ENCODE measurements around the gene CHST11.
"Not testable (repeated sequence)": the region's sequence is repeated elsewhere in the genome, so short reads cannot be mapped to it uniquely, and the experiment has no call there.

The CHST11 gene

GRCh38 chr12:104603545-104603973, 146.8 kb downstream of the CHST11 start:
- DNase-seq (ENCODE audit: low read depth, low spot score) = no peak

- peak; percentile 67 for DNase-seq (ENCODE audit: low read depth, low spot score)
Measured at GRCh38 chr12:104604070-104604994, 147.6 kb downstream of the CHST11 start.

GRCh38 chr12:104604995-104605675, 148.4 kb downstream of the CHST11 start:
- DNase-seq (ENCODE audit: low read depth, low spot score) = no peak

GRCh38 chr12:104605685-104606084, 148.9 kb downstream of the CHST11 start:
- no peak for DNase-seq (ENCODE audit: low read depth, low spot score)

- DNase-seq (ENCODE audit: low read depth, low spot score) = no peak
Measured at GRCh38 chr12:104608998-104609397, 152.2 kb downstream of the CHST11 start.

GRCh38 chr12:104609445-104609844, 152.7 kb downstream of the CHST11 start:
- DNase-seq (ENCODE audit: low read depth, low spot score) = no peak

GRCh38 chr12:104610513-104611235, 153.9 kb downstream of the CHST11 start:
- no peak for DNase-seq (ENCODE audit: low read depth, low spot score)

GRCh38 chr12:104611671-104612070, 154.9 kb downstream of the CHST11 start:
- DNase-seq (ENCODE audit: low read depth, low spot score) = no peak

GRCh38 chr12:104613372-104613771, 156.6 kb downstream of the CHST11 start:
- DNase-seq (ENCODE audit: low read depth, low spot score) = not testable (repeated sequence)

GRCh38 chr12:104615048-104615561, 158.4 kb downstream of the CHST11 start:
- no peak for DNase-seq (ENCODE audit: low read depth, low spot score)

- no peak for DNase-seq (ENCODE audit: low read depth, low spot score)
Measured at GRCh38 chr12:104618691-104619090, 161.9 kb downstream of the CHST11 start.

- DNase-seq (ENCODE audit: low read depth, low spot score) = no peak
Measured at GRCh38 chr12:104619305-104619704, 162.6 kb downstream of the CHST11 start.

GRCh38 chr12:104620837-104621531, 164.2 kb downstream of the CHST11 start:
- no peak for DNase-seq (ENCODE audit: low read depth, low spot score)

GRCh38 chr12:104622928-104623327, 166.2 kb downstream of the CHST11 start:
- DNase-seq (ENCODE audit: low read depth, low spot score) = no peak

GRCh38 chr12:104623883-104624282, 167.1 kb downstream of the CHST11 start:
- DNase-seq (ENCODE audit: low read depth, low spot score) = no peak

GRCh38 chr12:104624529-104624928, 167.8 kb downstream of the CHST11 start:
- no peak for DNase-seq (ENCODE audit: low read depth, low spot score)

GRCh38 chr12:104626069-104626837, 169.5 kb downstream of the CHST11 start:
- no peak for DNase-seq (ENCODE audit: low read depth, low spot score)

- DNase-seq (ENCODE audit: low read depth, low spot score) = no peak
Measured at GRCh38 chr12:104627231-104627989, 170.7 kb downstream of the CHST11 start.

- DNase-seq (ENCODE audit: low read depth, low spot score) = no peak
Measured at GRCh38 chr12:104627990-104628830, 171.5 kb downstream of the CHST11 start.

Data from smooth muscle cell of the brain vasculature (primary cell).